ENCODE measurements around the gene FOSB. TPM values are rescaled to one million over a fixed set of nuclear protein-coding genes. Genes with fewer than 3 reads are reported as not detected.

Gene FOSB
- total RNA-seq, 1 experiment from 2014 or later: 1.9 TPM

GRCh38 chr19:45468803-45469131 is 971 bp downstream of the FOSB start:
- peak overlapping the region; percentile 91 for H3K27ac ChIP-seq (ENCODE audit: low read depth, low read length, poor library complexity, severe bottlenecking)
- ChIA-PET POLR2A (ENCODE audit: low non-redundant PET) (interaction anchor here (2.3 kb wide), 1 partner anchor 29 kb away, joined by 5 read pairs; no protein-coding TSS in a partner anchor), CTCF (interaction anchor here (1.4 to 2.1 kb wide), 3 partner anchors 10 to 30 kb away, joined by 5 to 16 read pairs (median 8); no protein-coding TSS in a partner anchor)
- H3K36me3 ChIP-seq (ENCODE audit: insufficient read depth, low read length, poor library complexity, severe bottlenecking): no peaks in the 10 kb centered on the region
- peak overlapping the region; percentile 63 for H3K4me3 ChIP-seq (ENCODE audit: low read depth, low read length, poor library complexity, severe bottlenecking)
- H3K27me3 ChIP-seq (replicated peaks; ENCODE audit: insufficient read depth, low read depth, low read length, poor library complexity): no peaks in the 10 kb centered on the region
- no TSS peak for BruUV-seq (replicated peaks)
- TF ChIP-seq EZH2 (IDR thresholded peaks at IDR 0.05; ENCODE audit: borderline replicate concordance, low read depth, low read length, poor library complexity, severe bottlenecking): no peak
- TF ChIP-seq, protein P1, sequence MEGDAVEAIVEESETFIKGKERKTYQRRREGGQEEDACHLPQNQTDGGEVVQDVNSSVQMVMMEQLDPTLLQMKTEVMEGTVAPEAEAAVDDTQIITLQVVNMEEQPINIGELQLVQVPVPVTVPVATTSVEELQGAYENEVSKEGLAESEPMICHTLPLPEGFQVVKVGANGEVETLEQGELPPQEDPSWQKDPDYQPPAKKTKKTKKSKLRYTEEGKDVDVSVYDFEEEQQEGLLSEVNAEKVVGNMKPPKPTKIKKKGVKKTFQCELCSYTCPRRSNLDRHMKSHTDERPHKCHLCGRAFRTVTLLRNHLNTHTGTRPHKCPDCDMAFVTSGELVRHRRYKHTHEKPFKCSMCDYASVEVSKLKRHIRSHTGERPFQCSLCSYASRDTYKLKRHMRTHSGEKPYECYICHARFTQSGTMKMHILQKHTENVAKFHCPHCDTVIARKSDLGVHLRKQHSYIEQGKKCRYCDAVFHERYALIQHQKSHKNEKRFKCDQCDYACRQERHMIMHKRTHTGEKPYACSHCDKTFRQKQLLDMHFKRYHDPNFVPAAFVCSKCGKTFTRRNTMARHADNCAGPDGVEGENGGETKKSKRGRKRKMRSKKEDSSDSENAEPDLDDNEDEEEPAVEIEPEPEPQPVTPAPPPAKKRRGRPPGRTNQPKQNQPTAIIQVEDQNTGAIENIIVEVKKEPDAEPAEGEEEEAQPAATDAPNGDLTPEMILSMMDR (conservative IDR thresholded peaks at IDR 0.05; ENCODE audit: low read depth, low read length): no peak
- no peaks in the 10 kb centered on the region for H3K4me1 ChIP-seq (ENCODE audit: insufficient read depth, low read length, poor library complexity, severe bottlenecking)
- no peak for DNase-seq (ENCODE audit: low spot score)
- H3K9me3 ChIP-seq (ENCODE audit: low read depth, low read length, poor library complexity, severe bottlenecking): no peaks in the 10 kb centered on the region
- intact Hi-C loops (cut with micrococcal nuclease; ENCODE audit: unreplicated experiment): no loop called here

- CTCF ChIA-PET: interaction anchor here (0.6 to 2.1 kb wide), 5 partner anchors 9 to 584 kb away, joined by 3 to 16 read pairs (median 5); no protein-coding TSS in a partner anchor
- intact Hi-C loops (cut with micrococcal nuclease; ENCODE audit: unreplicated experiment): no loop called here
Measured at GRCh38 chr19:45469132-45469944, 1.5 kb downstream of the FOSB start.

GRCh38 chr19:45469945-45470761 is 2.4 kb downstream of the FOSB start:
- intact Hi-C loops (cut with micrococcal nuclease; ENCODE audit: unreplicated experiment): no loop called here
- DNase-seq (ENCODE audit: low spot score): no peak
- Histone ChIP-seq H3K4me1 (ENCODE audit: insufficient read depth, low read length, poor library complexity, severe bottlenecking) (no peaks in the 10 kb centered on the region), H3K9me3 (ENCODE audit: low read depth, low read length, poor library complexity, severe bottlenecking) (no peaks in the 10 kb centered on the region), H3K27me3 (replicated peaks; ENCODE audit: insufficient read depth, low read depth, low read length, poor library complexity) (no peaks in the 10 kb centered on the region), H3K36me3 (ENCODE audit: insufficient read depth, low read length, poor library complexity, severe bottlenecking) (no peaks in the 10 kb centered on the region), H3K27ac (ENCODE audit: low read depth, low read length, poor library complexity, severe bottlenecking) (peak overlapping the region; percentile 91), H3K4me3 (ENCODE audit: low read depth, low read length, poor library complexity, severe bottlenecking) (peak overlapping the region; percentile 63)
- CTCF ChIA-PET: interaction anchor here (0.6 to 2.1 kb wide), 4 partner anchors 9 to 351 kb away, joined by 5 to 16 read pairs (median 6); no protein-coding TSS in a partner anchor
- TF ChIP-seq, protein P1 (conservative IDR thresholded peaks at IDR 0.05; ENCODE audit: low read depth, low read length): no peak
- TF ChIP-seq EZH2 (IDR thresholded peaks at IDR 0.05; ENCODE audit: borderline replicate concordance, low read depth, low read length, poor library complexity, severe bottlenecking): no peak
- no TSS peak for BruUV-seq (replicated peaks)
- POLR2A ChIA-PET (ENCODE audit: low non-redundant PET): no interaction called here

More at GRCh38 chr19:45469132-45469944, 1.5 kb downstream of the FOSB start:
- Histone ChIP-seq H3K4me1 (ENCODE audit: insufficient read depth, low read length, poor library complexity, severe bottlenecking) (no peaks in the 10 kb centered on the region), H3K27ac (ENCODE audit: low read depth, low read length, poor library complexity, severe bottlenecking) (peak overlapping the region; percentile 91), H3K4me3 (ENCODE audit: low read depth, low read length, poor library complexity, severe bottlenecking) (peak overlapping the region; percentile 63), H3K27me3 (replicated peaks; ENCODE audit: insufficient read depth, low read depth, low read length, poor library complexity) (no peaks in the 10 kb centered on the region), H3K9me3 (ENCODE audit: low read depth, low read length, poor library complexity, severe bottlenecking) (no peaks in the 10 kb centered on the region), H3K36me3 (ENCODE audit: insufficient read depth, low read length, poor library complexity, severe bottlenecking) (no peaks in the 10 kb centered on the region)
- no TSS peak for BruUV-seq (replicated peaks)
- TF ChIP-seq, protein P1 (conservative IDR thresholded peaks at IDR 0.05; ENCODE audit: low read depth, low read length): no peak
- no peak for TF ChIP-seq EZH2 (IDR thresholded peaks at IDR 0.05; ENCODE audit: borderline replicate concordance, low read depth, low read length, poor library complexity, severe bottlenecking)
- peak; percentile 98 for DNase-seq (ENCODE audit: low spot score)
- POLR2A ChIA-PET (ENCODE audit: low non-redundant PET): interaction anchor here (2.3 kb wide), 1 partner anchor 30 kb away, joined by 5 read pairs; no protein-coding TSS in a partner anchor

All from A673 (cell line).